C4-2B (cell line): ENCODE measurements around the gene LRRC37A2.
"Not testable (repeated sequence)": the region's sequence is repeated elsewhere in the genome, so short reads cannot be mapped to it uniquely, and the experiment has no call there.

Experiments used
- ZFX ChIP-seq: fragments of 450-650 bp; IDR thresholded peaks from 2 replicates; pipeline ENCODE4 v1.6.1; 2017
- TF ChIP-seq, protein P1 (sequence below): fragments of 450-650 bp; conservative IDR thresholded peaks from 2 replicates; pipeline ENCODE4 v1.5.1; 2017; ENCODE audit warnings: mild to moderate bottlenecking

DNA sequence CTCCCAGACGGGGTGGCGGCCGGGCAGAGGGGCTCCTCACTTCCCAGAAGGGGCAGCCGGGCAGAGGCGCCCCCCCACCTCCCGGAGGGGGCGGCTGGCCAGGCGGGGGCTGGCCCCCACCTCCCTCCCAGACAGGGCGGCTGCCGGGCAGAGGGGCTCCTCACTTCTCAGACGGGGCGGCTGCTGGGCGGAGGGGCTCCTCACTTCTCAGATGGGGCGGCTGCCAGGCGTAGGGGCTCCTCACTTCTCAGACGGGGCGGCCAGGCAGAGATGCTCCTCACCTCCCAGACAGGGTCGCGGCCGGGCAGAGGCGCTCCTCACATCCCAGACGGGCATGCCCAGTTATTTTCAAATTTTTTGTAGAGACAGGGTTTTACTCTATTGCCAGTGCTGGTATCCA is 22.4 kb downstream of the LRRC37A2 start:
- TF ChIP-seq, protein P1, sequence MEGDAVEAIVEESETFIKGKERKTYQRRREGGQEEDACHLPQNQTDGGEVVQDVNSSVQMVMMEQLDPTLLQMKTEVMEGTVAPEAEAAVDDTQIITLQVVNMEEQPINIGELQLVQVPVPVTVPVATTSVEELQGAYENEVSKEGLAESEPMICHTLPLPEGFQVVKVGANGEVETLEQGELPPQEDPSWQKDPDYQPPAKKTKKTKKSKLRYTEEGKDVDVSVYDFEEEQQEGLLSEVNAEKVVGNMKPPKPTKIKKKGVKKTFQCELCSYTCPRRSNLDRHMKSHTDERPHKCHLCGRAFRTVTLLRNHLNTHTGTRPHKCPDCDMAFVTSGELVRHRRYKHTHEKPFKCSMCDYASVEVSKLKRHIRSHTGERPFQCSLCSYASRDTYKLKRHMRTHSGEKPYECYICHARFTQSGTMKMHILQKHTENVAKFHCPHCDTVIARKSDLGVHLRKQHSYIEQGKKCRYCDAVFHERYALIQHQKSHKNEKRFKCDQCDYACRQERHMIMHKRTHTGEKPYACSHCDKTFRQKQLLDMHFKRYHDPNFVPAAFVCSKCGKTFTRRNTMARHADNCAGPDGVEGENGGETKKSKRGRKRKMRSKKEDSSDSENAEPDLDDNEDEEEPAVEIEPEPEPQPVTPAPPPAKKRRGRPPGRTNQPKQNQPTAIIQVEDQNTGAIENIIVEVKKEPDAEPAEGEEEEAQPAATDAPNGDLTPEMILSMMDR: not testable (repeated sequence)
- TF ChIP-seq ZFX: not testable (repeated sequence)
